ENCODE measurements around the gene HOXA11.

- TF ChIP-seq, protein P1, sequence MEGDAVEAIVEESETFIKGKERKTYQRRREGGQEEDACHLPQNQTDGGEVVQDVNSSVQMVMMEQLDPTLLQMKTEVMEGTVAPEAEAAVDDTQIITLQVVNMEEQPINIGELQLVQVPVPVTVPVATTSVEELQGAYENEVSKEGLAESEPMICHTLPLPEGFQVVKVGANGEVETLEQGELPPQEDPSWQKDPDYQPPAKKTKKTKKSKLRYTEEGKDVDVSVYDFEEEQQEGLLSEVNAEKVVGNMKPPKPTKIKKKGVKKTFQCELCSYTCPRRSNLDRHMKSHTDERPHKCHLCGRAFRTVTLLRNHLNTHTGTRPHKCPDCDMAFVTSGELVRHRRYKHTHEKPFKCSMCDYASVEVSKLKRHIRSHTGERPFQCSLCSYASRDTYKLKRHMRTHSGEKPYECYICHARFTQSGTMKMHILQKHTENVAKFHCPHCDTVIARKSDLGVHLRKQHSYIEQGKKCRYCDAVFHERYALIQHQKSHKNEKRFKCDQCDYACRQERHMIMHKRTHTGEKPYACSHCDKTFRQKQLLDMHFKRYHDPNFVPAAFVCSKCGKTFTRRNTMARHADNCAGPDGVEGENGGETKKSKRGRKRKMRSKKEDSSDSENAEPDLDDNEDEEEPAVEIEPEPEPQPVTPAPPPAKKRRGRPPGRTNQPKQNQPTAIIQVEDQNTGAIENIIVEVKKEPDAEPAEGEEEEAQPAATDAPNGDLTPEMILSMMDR (conservative IDR thresholded peaks at IDR 0.05) = no peak
- no peak for TF ChIP-seq ZFX (IDR thresholded peaks at IDR 0.05)
Measured at GRCh38 chr7:27154369-27154768, 30.7 kb downstream of the HOXA11 start.

Data from C4-2B (cell line).